WTC11 (cell line): ENCODE measurements around the gene SMOC2. TPM values are rescaled to one million over a fixed set of nuclear protein-coding genes. Genes with fewer than 3 reads are reported as not detected.

Source experiments
- ATAC-seq: fragments of 200-7000 bp; cut with Tn5 transposase; 2 replicates; pipeline ENCODE4 v1.10.0; 2021; ENCODE audit warnings: mild to moderate bottlenecking, moderate library complexity
- CTCF ChIA-PET: fragments of 300-600 bp; sonication (Branson Sonifier 250); formaldehyde crosslinking; loops from one replicate; lab custom pipeline; 2021; ENCODE audit warnings: antibody characterized with exemption; lab: Charles Lee
- POLR2A ChIA-PET: fragments of 350-600 bp; sonication (Branson Sonifier 250); formaldehyde crosslinking; loops from one replicate; lab custom pipeline; 2021; ENCODE audit warnings: antibody characterized with exemption; lab: Charles Lee
- DNase-seq: peaks from one replicate; pipeline ENCODE4 v3.0.0; 2021; ENCODE audit warnings: low spot score
- H3K27ac Mint-ChIP-seq: 2 replicates; pipeline ENCODE4 v1.8.0; 2021; ENCODE audit warnings: mixed read lengths
- H3K27me3 Mint-ChIP-seq: 2 replicates; pipeline ENCODE4 v1.8.0; 2021; ENCODE audit warnings: low read depth, mild to moderate bottlenecking, moderate library complexity, mixed read lengths
- H3K36me3 Mint-ChIP-seq: 2 replicates; pipeline ENCODE4 v1.8.0; 2021; ENCODE audit warnings: mixed read lengths
- H3K4me1 Mint-ChIP-seq: 2 replicates; pipeline ENCODE4 v1.8.0; 2022; ENCODE audit warnings: mixed read lengths
- H3K4me3 Mint-ChIP-seq: 2 replicates; pipeline ENCODE4 v1.8.0; 2021; ENCODE audit warnings: mild to moderate bottlenecking, moderate library complexity, mixed read lengths
- H3K9me3 Mint-ChIP-seq: 2 replicates; pipeline ENCODE4 v1.8.0; 2021; ENCODE audit warnings: mixed read lengths
- CTCF ChIP-seq: fragments of 200-600 bp; IDR thresholded peaks from 2 replicates; pipeline ENCODE4 v1.8.0; 2022; ENCODE audit warnings: antibody characterized with exemption
- ERG ChIP-seq: fragments of 250-450 bp; sonication (Bioruptor Pico); IDR thresholded peaks from 2 replicates; pipeline ENCODE4 v1.8.0; 2021; ENCODE audit warnings: mild to moderate bottlenecking
- ESRRA ChIP-seq: sonication (generic); formaldehyde crosslinking; IDR thresholded peaks from 2 replicates; pipeline ENCODE4 v1.8.1; 2022; ENCODE audit warnings: mild to moderate bottlenecking, missing genetic modification reagents, borderline replicate concordance
- JAZF1 ChIP-seq: fragments of 250-450 bp; sonication (Bioruptor Pico); IDR thresholded peaks from 2 replicates; pipeline ENCODE4 v1.9.0; 2021; ENCODE audit warnings: moderate library complexity, mild to moderate bottlenecking, inconsistent platforms
- JUN ChIP-seq: sonication (generic); formaldehyde crosslinking; IDR thresholded peaks from 2 replicates; pipeline ENCODE4 v1.8.0; 2023; ENCODE audit warnings: mild to moderate bottlenecking, missing genetic modification reagents
- MYBL2 ChIP-seq: sonication (generic); formaldehyde crosslinking; IDR thresholded peaks from 2 replicates; pipeline ENCODE4 v1.8.1; 2023; ENCODE audit warnings: mild to moderate bottlenecking, moderate library complexity, missing genetic modification reagents
- NFE2L1 ChIP-seq: sonication (generic); formaldehyde crosslinking; IDR thresholded peaks from 2 replicates; pipeline ENCODE4 v1.8.1; 2023; ENCODE audit warnings: missing genetic modification reagents
- PRRX2 ChIP-seq: fragments of 250-450 bp; sonication (Bioruptor Pico); IDR thresholded peaks from 2 replicates; pipeline ENCODE4 v1.8.0; 2021; ENCODE audit warnings: mild to moderate bottlenecking
- RELA ChIP-seq: sonication (generic); formaldehyde crosslinking; IDR thresholded peaks from 2 replicates; pipeline ENCODE4 v1.8.1; 2022; ENCODE audit warnings: missing genetic modification reagents, mild to moderate bottlenecking, borderline replicate concordance
- SMAD4 ChIP-seq: sonication (generic); formaldehyde crosslinking; IDR thresholded peaks from 2 replicates; pipeline ENCODE4 v1.8.0; 2022; ENCODE audit warnings: mild to moderate bottlenecking, missing genetic modification reagents
- STAT6 ChIP-seq: sonication (generic); formaldehyde crosslinking; conservative IDR thresholded peaks from 2 replicates; pipeline ENCODE4 v1.8.1; 2023; ENCODE audit warnings: mild to moderate bottlenecking, low read depth, missing genetic modification reagents, moderate library complexity
- TP53 ChIP-seq: sonication (generic); formaldehyde crosslinking; IDR thresholded peaks from 2 replicates; pipeline ENCODE4 v1.8.1; 2023; ENCODE audit warnings: mild to moderate bottlenecking, missing genetic modification reagents
- USF1 ChIP-seq: sonication (generic); formaldehyde crosslinking; IDR thresholded peaks from 2 replicates; pipeline ENCODE4 v1.8.0; 2022; ENCODE audit warnings: mild to moderate bottlenecking, missing genetic modification reagents
- USF2 ChIP-seq: sonication (generic); formaldehyde crosslinking; IDR thresholded peaks from 2 replicates; pipeline ENCODE4 v1.8.1; 2023; ENCODE audit warnings: mild to moderate bottlenecking, missing genetic modification reagents, moderate library complexity
- ZBTB43 ChIP-seq: sonication (generic); formaldehyde crosslinking; IDR thresholded peaks from 2 replicates; pipeline ENCODE4 v1.8.1; 2023; ENCODE audit warnings: mild to moderate bottlenecking, missing genetic modification reagents
- ZNF232 ChIP-seq: sonication (generic); formaldehyde crosslinking; IDR thresholded peaks from 2 replicates; pipeline ENCODE4 v1.8.0; 2022; ENCODE audit warnings: mild to moderate bottlenecking, missing genetic modification reagents
- ZNF423 ChIP-seq: fragments of 250-450 bp; sonication (Bioruptor Pico); IDR thresholded peaks from 2 replicates; pipeline ENCODE4 v2.1.2; 2022; ENCODE audit warnings: mild to moderate bottlenecking, moderate library complexity
- ZNF512 ChIP-seq: sonication (generic); formaldehyde crosslinking; IDR thresholded peaks from 2 replicates; pipeline ENCODE4 v1.8.1; 2022; ENCODE audit warnings: missing genetic modification reagents, borderline replicate concordance
- ZNF671 ChIP-seq: fragments of 250-450 bp; sonication (Bioruptor Pico); IDR thresholded peaks from 2 replicates; pipeline ENCODE4 v1.8.0; 2021; ENCODE audit warnings: mild to moderate bottlenecking
- total RNA-seq: library from RNA; stranded (reverse); gene quantifications from 3 replicates; pipeline ENCODE4 v1.2.3, GENCODE V29; 2021

Gene SMOC2
- total RNA-seq, 1 experiment from 2014 or later = 3.9 TPM

GRCh38 chr6:168681748-168682147, 240.8 kb downstream of the SMOC2 start:
- H3K9me3 Mint-ChIP-seq = peaks cover 27% of the 10 kb centered on the region
- H3K27ac Mint-ChIP-seq = no peak overlapping the region
- ATAC-seq (no peak), DNase-seq (no peak)
- ChIA-PET CTCF (no interaction called here), POLR2A (no interaction called here)
- H3K36me3 Mint-ChIP-seq = peaks cover 15% of the 10 kb centered on the region
- H3K27me3 Mint-ChIP-seq = no peaks in the 10 kb centered on the region; the same call in 1 of the 2 replicates
- H3K4me3 Mint-ChIP-seq = no peak overlapping the region
- no peak for TF ChIP-seq PRRX2 (CRISPR knock-in tag)
- 0 out of 2 replicates have a peak, but pooled peaks have one; percentile 30 for TF ChIP-seq ZNF423 (CRISPR knock-in tag)
- TF ChIP-seq USF2 = no peak
- TF ChIP-seq RELA (CRISPR knock-in tag) = no peak
- TF ChIP-seq, all 79 proteins: peak for 1
- H3K4me1 Mint-ChIP-seq = peaks cover 54% of the 10 kb centered on the region

GRCh38 chr6:168683621-168684020, 242.6 kb downstream of the SMOC2 start:
- H3K27ac Mint-ChIP-seq = peak overlapping the region; percentile 43; the same call in 1 of the 2 replicates
- H3K36me3 Mint-ChIP-seq = peaks cover 15% of the 10 kb centered on the region
- H3K27me3 Mint-ChIP-seq = no peaks in the 10 kb centered on the region; the same call in 1 of the 2 replicates
- ATAC-seq (peak; percentile 56), DNase-seq (no peak)
- H3K4me1 Mint-ChIP-seq = peaks cover 55% of the 10 kb centered on the region
- CTCF ChIA-PET = interaction anchor here (0.6 to 0.9 kb wide), 2 partner anchors 27 to 308 kb away, joined by 3 read pairs; no protein-coding TSS in a partner anchor
- POLR2A ChIA-PET = no interaction called here
- peaks cover 27% of the 10 kb centered on the region for H3K9me3 Mint-ChIP-seq
- TF ChIP-seq ZBTB43 (CRISPR knock-in tag) (no peak), JAZF1 (CRISPR knock-in tag) (no peak), SMAD4 (CRISPR knock-in tag) (no peak), USF1 (no peak), ERG (CRISPR knock-in tag) (no peak), NFE2L1 (CRISPR knock-in tag) (no peak), STAT6 (CRISPR knock-in tag) (no peak)
- no peak overlapping the region for H3K4me3 Mint-ChIP-seq

- peaks cover 12% of the 10 kb centered on the region for H3K36me3 Mint-ChIP-seq
- no peaks in the 10 kb centered on the region; the same call in 1 of the 2 replicates for H3K27me3 Mint-ChIP-seq
- no peak overlapping the region for H3K27ac Mint-ChIP-seq
- H3K4me3 Mint-ChIP-seq = no peak overlapping the region
- no peak for ATAC-seq
- CTCF ChIA-PET = no interaction called here
- POLR2A ChIA-PET = no interaction called here
- no peak for TF ChIP-seq CTCF
- no peak for TF ChIP-seq ESRRA
- no peak for TF ChIP-seq JUN (CRISPR knock-in tag)
- no peak for TF ChIP-seq MYBL2 (CRISPR knock-in tag)
- no peak for TF ChIP-seq ZNF671 (CRISPR knock-in tag)
- no peak for TF ChIP-seq ZNF232 (CRISPR knock-in tag)
- no peak for TF ChIP-seq TP53 (CRISPR knock-in tag)
- TF ChIP-seq ZNF512 = no peak
- TF ChIP-seq, all 79 proteins: peak for 0
- no peak for DNase-seq
- Mint-ChIP-seq H3K4me1 (peaks cover 50% of the 10 kb centered on the region), H3K9me3 (peaks cover 24% of the 10 kb centered on the region)
Observed at GRCh38 chr6:168684471-168684870, 243.5 kb downstream of the SMOC2 start.
